PFSK-1 (cell line): ENCODE results near the gene GPSM1.

Experiments used
- POLR2AphosphoS5 ChIP-seq: IDR thresholded peaks from 2 replicates; pipeline ENCODE4 v1.6.1; 2012; ENCODE audit warnings: low read depth, mild to moderate bottlenecking, control low read depth, low read length, moderate library complexity
- TF ChIP-seq, protein P1 (sequence below), 2 experiments: IDR thresholded peaks; 2 replicates each; pipeline versions ENCODE4 v1.6.1 to v1.8.0; 2011 to 2012; ENCODE audit warnings: low read depth in 2 of 2, low read length in 2 of 2, control low read depth in 1 of 2, inconsistent platforms in 1 of 2, mild to moderate bottlenecking in 1 of 2, moderate library complexity in 1 of 2; ENCODE audit not compliant: insufficient read depth in 1 of 2

DNA sequence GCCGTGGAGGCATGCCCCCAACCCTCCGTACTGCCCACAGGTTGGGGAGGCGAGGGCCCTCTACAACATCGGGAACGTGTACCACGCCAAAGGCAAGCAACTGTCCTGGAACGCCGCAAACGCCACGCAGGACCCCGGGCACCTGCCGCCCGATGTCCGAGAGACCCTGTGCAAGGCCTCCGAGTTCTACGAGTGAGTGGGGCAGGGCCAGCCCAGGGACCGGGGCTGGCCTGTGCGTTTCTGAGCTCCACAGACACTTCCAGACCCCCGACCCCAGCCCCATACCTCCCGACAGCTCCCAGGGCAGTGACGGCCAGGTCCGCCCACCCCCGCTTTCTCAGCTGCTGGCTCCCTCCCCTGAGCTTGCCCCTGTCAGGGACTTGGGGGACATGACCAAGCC is 9.5 kb downstream of the GPSM1 start:
- TF ChIP-seq POLR2AphosphoS5, result no peak
- TF ChIP-seq, protein P1, sequence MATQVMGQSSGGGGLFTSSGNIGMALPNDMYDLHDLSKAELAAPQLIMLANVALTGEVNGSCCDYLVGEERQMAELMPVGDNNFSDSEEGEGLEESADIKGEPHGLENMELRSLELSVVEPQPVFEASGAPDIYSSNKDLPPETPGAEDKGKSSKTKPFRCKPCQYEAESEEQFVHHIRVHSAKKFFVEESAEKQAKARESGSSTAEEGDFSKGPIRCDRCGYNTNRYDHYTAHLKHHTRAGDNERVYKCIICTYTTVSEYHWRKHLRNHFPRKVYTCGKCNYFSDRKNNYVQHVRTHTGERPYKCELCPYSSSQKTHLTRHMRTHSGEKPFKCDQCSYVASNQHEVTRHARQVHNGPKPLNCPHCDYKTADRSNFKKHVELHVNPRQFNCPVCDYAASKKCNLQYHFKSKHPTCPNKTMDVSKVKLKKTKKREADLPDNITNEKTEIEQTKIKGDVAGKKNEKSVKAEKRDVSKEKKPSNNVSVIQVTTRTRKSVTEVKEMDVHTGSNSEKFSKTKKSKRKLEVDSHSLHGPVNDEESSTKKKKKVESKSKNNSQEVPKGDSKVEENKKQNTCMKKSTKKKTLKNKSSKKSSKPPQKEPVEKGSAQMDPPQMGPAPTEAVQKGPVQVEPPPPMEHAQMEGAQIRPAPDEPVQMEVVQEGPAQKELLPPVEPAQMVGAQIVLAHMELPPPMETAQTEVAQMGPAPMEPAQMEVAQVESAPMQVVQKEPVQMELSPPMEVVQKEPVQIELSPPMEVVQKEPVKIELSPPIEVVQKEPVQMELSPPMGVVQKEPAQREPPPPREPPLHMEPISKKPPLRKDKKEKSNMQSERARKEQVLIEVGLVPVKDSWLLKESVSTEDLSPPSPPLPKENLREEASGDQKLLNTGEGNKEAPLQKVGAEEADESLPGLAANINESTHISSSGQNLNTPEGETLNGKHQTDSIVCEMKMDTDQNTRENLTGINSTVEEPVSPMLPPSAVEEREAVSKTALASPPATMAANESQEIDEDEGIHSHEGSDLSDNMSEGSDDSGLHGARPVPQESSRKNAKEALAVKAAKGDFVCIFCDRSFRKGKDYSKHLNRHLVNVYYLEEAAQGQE (IDR thresholded peaks at IDR 0.05; ENCODE audit: insufficient read depth in 1 of 2, low read depth in 2 of 2, low read length in 2 of 2), result no peak
